HepG2 (cell line): Measurements from ENCODE around the gene RNF208. TPM values are rescaled to one million over a fixed set of nuclear protein-coding genes. Genes with fewer than 3 reads are reported as not detected.

ENCODE experiments used
- CBFB ChIP-seq: sonication (generic); formaldehyde crosslinking; IDR thresholded peaks from 2 replicates; pipeline ENCODE4 v1.4.0; 2020; ENCODE audit warnings: missing genetic modification reagents
- CBX5 ChIP-seq: sonication (generic); formaldehyde crosslinking; IDR thresholded peaks from 2 replicates; pipeline ENCODE4 v1.4.0; 2020; ENCODE audit warnings: missing genetic modification reagents, borderline replicate concordance
- EZH2 ChIP-seq: conservative IDR thresholded peaks from 2 replicates; pipeline ENCODE4 v1.6.1; 2012; ENCODE audit warnings: mild to moderate bottlenecking, low read depth, low read length, moderate library complexity
- GLI4 ChIP-seq: sonication (generic); formaldehyde crosslinking; IDR thresholded peaks from 2 replicates; pipeline ENCODE4 v1.5.1; 2020; ENCODE audit warnings: missing genetic modification reagents, mild to moderate bottlenecking, moderate library complexity, borderline replicate concordance
- MED1 ChIP-seq: sonication (generic); formaldehyde crosslinking; IDR thresholded peaks from 2 replicates; pipeline ENCODE4 v1.4.0; 2020; ENCODE audit warnings: missing genetic modification reagents
- MXD4 ChIP-seq: IDR thresholded peaks from 2 replicates; pipeline ENCODE4 v1.6.1; 2016; ENCODE audit warnings: mild to moderate bottlenecking, missing biosample characterization, missing genetic modification reagents
- PHF20 ChIP-seq: sonication (generic); formaldehyde crosslinking; IDR thresholded peaks from 2 replicates; pipeline ENCODE4 v1.5.0; 2020; ENCODE audit warnings: mild to moderate bottlenecking, missing genetic modification reagents
- SAP130 ChIP-seq: IDR thresholded peaks from 2 replicates; pipeline ENCODE4 v1.6.1; 2016; ENCODE audit warnings: low read depth
- SOX5 ChIP-seq: IDR thresholded peaks from 2 replicates; pipeline ENCODE4 v1.6.1; 2016; ENCODE audit warnings: borderline replicate concordance
- TCF12 ChIP-seq, 2 experiments: fragments of 450-650 bp in 1 of 2; sonication (generic) in 1 of 2; formaldehyde crosslinking in 1 of 2; IDR thresholded peaks; 2 replicates each; pipeline versions ENCODE4 v1.6.1 to v1.8.0; 2017 to 2022; ENCODE audit warnings: antibody characterized with exemption in 1 of 2, mild to moderate bottlenecking in 1 of 2, missing genetic modification reagents in 1 of 2, moderate library complexity in 1 of 2
- U2AF1 ChIP-seq: fragments of 200-400 bp; formaldehyde crosslinking; optimal IDR thresholded peaks from 2 replicates; pipeline ENCODE3; 2017; ENCODE audit warnings: mild to moderate bottlenecking, low read depth, low read length
- ZFAT ChIP-seq: sonication (generic); formaldehyde crosslinking; conservative IDR thresholded peaks from 2 replicates; pipeline ENCODE4 v1.8.1; 2023; ENCODE audit warnings: missing genetic modification reagents, inconsistent platforms
- ZIK1 ChIP-seq: sonication (generic); formaldehyde crosslinking; IDR thresholded peaks from 2 replicates; pipeline ENCODE4 v1.5.0; 2020; ENCODE audit warnings: mild to moderate bottlenecking, low read depth, missing genetic modification reagents, borderline replicate concordance
- ZKSCAN5 ChIP-seq: sonication (generic); formaldehyde crosslinking; IDR thresholded peaks from 2 replicates; pipeline ENCODE4 v1.5.1; 2020; ENCODE audit warnings: mild to moderate bottlenecking, missing genetic modification reagents
- ZMYM4 ChIP-seq: sonication (generic); formaldehyde crosslinking; IDR thresholded peaks from 2 replicates; pipeline ENCODE4 v1.8.1; 2023; ENCODE audit warnings: mild to moderate bottlenecking, missing genetic modification reagents
- ZNF232 ChIP-seq: sonication (generic); formaldehyde crosslinking; IDR thresholded peaks from 2 replicates; pipeline ENCODE4 v1.4.0; 2020; ENCODE audit warnings: missing genetic modification reagents, borderline replicate concordance
- ZNF24 ChIP-seq: fragments of 450-650 bp; IDR thresholded peaks from 2 replicates; pipeline ENCODE4 v1.6.1; 2017; ENCODE audit warnings: antibody characterized with exemption, mild to moderate bottlenecking
- ZNF547 ChIP-seq: sonication (generic); formaldehyde crosslinking; IDR thresholded peaks from 2 replicates; pipeline ENCODE4 v1.5.1; 2020; ENCODE audit warnings: mild to moderate bottlenecking, missing genetic modification reagents
- ZNF563 ChIP-seq: sonication (generic); formaldehyde crosslinking; IDR thresholded peaks from 2 replicates; pipeline ENCODE4 v1.8.0; 2022; ENCODE audit warnings: mild to moderate bottlenecking, moderate library complexity, missing genetic modification reagents
- polyA plus RNA-seq, 8 experiments: library from polyadenylated mRNA; depleted of rRNA in 3 of 8; stranded (reverse) in 7 of 8; unstranded in 1 of 8; fragments of >200 nt; fragmentation: Illumina TruSeq in 4 of 8; extraction: Trizol in 4 of 8; gene quantifications; 2 replicates each; pipeline versions ENCODE4 v1.2.1 to v1.2.3, GENCODE V29; 2011 to 2016; ENCODE audit warnings: low read depth in 4 of 8, missing spikeins in 1 of 8, mixed read lengths in 1 of 8; ENCODE audit not compliant: insufficient read depth in 1 of 8
- total RNA-seq, 5 experiments: library from RNA; depleted of rRNA; stranded (reverse); fragments of >200 nt; fragmentation: Illumina TruSeq; extraction: Trizol; gene quantifications; 2 replicates each; pipeline ENCODE4 v1.2.3, GENCODE V29; 2016; ENCODE audit warnings: low read depth in 1 of 5
- TF ChIP-seq, protein P1 (sequence below): sonication (generic); formaldehyde crosslinking; IDR thresholded peaks from 2 replicates; pipeline ENCODE4 v1.4.0; 2020; ENCODE audit warnings: missing genetic modification reagents
- TF ChIP-seq, protein P2 (sequence below): IDR thresholded peaks from 2 replicates; pipeline ENCODE4 v1.6.1; 2016; ENCODE audit warnings: low read depth, borderline replicate concordance
- TF ChIP-seq, protein P3 (sequence below): sonication (generic); formaldehyde crosslinking; IDR thresholded peaks from 2 replicates; pipeline ENCODE4 v1.5.0; 2020; ENCODE audit warnings: missing genetic modification reagents
- TF ChIP-seq, protein P4 (sequence below): sonication (generic); formaldehyde crosslinking; IDR thresholded peaks from 2 replicates; pipeline ENCODE4 v1.9.0; 2022; ENCODE audit warnings: low read depth, missing genetic modification reagents

The RNF208 gene
- total and polyA plus RNA-seq, 2 of the 13 experiments (the other 11 are each of a cell fraction or from before 2014, with no cell fraction given): 1.6 to 2.1 TPM

DNA sequence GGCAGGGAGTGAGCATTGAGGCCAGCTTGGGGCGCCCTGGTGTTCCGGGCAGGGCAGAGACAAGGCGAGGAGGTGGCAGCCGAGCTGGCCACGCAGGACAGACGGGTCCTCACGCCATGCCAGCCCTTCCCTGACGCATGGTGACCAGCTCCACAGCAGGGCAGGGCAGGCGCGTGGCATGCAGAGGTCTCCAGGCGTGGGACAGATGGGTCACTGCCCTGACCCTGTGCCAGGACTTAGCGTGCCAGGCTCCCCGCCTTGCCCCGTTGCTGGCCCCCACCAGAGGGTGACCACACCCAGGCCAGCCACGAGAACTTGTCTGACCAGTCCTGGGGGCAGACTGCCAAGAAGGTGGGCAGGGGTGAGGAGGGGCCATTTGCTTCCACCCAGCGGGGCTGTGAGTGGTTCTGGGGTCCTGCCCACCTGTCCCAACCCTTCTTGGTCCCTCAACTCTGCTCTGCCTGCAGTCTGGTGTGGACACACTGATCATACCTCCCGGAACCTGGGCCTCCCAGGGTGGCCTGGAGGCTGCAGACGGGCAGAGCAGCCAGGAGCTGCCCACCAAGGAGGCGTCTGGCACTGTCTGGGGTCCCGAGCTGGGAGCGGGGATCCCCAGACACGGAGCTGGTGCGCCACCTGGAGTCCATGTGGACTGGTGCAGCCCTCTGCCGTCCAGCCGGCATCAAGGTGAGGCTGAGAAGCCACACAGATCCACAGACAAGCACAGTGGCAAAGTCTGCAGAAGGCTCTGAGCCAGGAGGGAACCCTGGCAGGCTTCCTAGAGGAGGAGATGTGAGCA lies 5.2 kb upstream of the RNF208 start, which contains the start of gene RNF224 (continued):
- no peak for TF ChIP-seq TCF12 (IDR thresholded peaks at IDR 0.05)
- no peak for TF ChIP-seq TCF12 (CRISPR knock-in tag; IDR thresholded peaks at IDR 0.05)
- peak; percentile 50; the same call in 1 of the 2 replicates for TF ChIP-seq SAP130 (CRISPR knock-in tag)
- TF ChIP-seq MED1 (CRISPR knock-in tag): peak; percentile 46
- no peak for TF ChIP-seq ZNF563
- no peak for TF ChIP-seq ZFAT (CRISPR knock-in tag)
- TF ChIP-seq CBX5 (CRISPR knock-in tag): peak; percentile 48; the same call in 1 of the 2 replicates
- TF ChIP-seq CBFB (CRISPR knock-in tag): peak; percentile 12; the same call in 1 of the 2 replicates
- TF ChIP-seq ZMYM4 (CRISPR knock-in tag): 0 out of 2 replicates have a peak, but pooled peaks have one; percentile 24
- TF ChIP-seq, protein P1, sequence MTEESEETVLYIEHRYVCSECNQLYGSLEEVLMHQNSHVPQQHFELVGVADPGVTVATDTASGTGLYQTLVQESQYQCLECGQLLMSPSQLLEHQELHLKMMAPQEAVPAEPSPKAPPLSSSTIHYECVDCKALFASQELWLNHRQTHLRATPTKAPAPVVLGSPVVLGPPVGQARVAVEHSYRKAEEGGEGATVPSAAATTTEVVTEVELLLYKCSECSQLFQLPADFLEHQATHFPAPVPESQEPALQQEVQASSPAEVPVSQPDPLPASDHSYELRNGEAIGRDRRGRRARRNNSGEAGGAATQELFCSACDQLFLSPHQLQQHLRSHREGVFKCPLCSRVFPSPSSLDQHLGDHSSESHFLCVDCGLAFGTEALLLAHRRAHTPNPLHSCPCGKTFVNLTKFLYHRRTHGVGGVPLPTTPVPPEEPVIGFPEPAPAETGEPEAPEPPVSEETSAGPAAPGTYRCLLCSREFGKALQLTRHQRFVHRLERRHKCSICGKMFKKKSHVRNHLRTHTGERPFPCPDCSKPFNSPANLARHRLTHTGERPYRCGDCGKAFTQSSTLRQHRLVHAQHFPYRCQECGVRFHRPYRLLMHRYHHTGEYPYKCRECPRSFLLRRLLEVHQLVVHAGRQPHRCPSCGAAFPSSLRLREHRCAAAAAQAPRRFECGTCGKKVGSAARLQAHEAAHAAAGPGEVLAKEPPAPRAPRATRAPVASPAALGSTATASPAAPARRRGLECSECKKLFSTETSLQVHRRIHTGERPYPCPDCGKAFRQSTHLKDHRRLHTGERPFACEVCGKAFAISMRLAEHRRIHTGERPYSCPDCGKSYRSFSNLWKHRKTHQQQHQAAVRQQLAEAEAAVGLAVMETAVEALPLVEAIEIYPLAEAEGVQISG (CRISPR knock-in tag): peak; percentile 8
- no peak for TF ChIP-seq ZNF24
- TF ChIP-seq, protein P2, sequence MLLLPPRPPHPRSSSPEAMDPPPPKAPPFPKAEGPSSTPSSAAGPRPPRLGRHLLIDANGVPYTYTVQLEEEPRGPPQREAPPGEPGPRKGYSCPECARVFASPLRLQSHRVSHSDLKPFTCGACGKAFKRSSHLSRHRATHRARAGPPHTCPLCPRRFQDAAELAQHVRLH: peak; percentile 61; the same call in 1 of the 2 replicates
- no peak for TF ChIP-seq GLI4 (CRISPR knock-in tag)
- TF ChIP-seq, protein P3, sequence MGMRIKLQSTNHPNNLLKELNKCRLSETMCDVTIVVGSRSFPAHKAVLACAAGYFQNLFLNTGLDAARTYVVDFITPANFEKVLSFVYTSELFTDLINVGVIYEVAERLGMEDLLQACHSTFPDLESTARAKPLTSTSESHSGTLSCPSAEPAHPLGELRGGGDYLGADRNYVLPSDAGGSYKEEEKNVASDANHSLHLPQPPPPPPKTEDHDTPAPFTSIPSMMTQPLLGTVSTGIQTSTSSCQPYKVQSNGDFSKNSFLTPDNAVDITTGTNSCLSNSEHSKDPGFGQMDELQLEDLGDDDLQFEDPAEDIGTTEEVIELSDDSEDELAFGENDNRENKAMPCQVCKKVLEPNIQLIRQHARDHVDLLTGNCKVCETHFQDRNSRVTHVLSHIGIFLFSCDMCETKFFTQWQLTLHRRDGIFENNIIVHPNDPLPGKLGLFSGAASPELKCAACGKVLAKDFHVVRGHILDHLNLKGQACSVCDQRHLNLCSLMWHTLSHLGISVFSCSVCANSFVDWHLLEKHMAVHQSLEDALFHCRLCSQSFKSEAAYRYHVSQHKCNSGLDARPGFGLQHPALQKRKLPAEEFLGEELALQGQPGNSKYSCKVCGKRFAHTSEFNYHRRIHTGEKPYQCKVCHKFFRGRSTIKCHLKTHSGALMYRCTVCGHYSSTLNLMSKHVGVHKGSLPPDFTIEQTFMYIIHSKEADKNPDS (CRISPR knock-in tag): 0 out of 2 replicates have a peak, but pooled peaks have one; percentile 22
- no peak for TF ChIP-seq ZNF547 (CRISPR knock-in tag)
- no peak for TF ChIP-seq ZKSCAN5 (CRISPR knock-in tag)
- no peak for TF ChIP-seq EZH2
- TF ChIP-seq ZIK1 (CRISPR knock-in tag): 0 out of 2 replicates have a peak, but pooled peaks have one; percentile 41
- TF ChIP-seq PHF20: no peak; the same call in 1 of the 2 replicates
- TF ChIP-seq U2AF1: no peak
- no peak for TF ChIP-seq MXD4 (CRISPR knock-in tag)
- TF ChIP-seq SOX5 (CRISPR knock-in tag): 0 out of 2 replicates have a peak, but pooled peaks have one; percentile 12
- TF ChIP-seq, protein P4, sequence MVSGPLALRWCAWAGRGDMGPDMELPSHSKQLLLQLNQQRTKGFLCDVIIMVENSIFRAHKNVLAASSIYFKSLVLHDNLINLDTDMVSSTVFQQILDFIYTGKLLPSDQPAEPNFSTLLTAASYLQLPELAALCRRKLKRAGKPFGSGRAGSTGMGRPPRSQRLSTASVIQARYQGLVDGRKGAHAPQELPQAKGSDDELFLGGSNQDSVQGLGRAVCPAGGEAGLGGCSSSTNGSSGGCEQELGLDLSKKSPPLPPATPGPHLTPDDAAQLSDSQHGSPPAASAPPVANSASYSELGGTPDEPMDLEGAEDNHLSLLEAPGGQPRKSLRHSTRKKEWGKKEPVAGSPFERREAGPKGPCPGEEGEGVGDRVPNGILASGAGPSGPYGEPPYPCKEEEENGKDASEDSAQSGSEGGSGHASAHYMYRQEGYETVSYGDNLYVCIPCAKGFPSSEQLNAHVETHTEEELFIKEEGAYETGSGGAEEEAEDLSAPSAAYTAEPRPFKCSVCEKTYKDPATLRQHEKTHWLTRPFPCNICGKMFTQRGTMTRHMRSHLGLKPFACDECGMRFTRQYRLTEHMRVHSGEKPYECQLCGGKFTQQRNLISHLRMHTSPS (CRISPR knock-in tag): peak; percentile 55
- no peak for TF ChIP-seq ZNF232 (CRISPR knock-in tag)
